ENCODE results near the gene PNMA6F.

DNA sequence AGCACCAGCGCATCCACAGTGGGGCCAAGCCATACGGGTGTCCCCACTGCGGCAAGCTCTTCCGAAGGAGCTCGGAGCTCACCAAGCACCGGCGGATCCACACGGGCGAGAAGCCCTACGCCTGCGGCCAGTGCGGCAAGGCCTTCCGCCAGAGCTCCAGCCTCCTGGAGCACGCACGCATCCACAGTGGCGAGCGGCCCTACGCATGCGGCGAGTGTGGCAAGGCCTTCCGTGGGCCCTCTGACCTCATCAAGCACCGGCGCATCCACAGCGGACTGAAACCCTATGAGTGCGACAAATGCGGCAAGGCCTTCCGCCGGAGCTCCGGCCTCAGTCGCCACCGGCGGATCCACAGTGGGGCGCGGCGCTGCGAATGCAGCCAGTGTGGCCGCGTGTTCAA is 26.0 kb upstream of the PNMA6F start:
- TF ChIP-seq, protein P1, sequence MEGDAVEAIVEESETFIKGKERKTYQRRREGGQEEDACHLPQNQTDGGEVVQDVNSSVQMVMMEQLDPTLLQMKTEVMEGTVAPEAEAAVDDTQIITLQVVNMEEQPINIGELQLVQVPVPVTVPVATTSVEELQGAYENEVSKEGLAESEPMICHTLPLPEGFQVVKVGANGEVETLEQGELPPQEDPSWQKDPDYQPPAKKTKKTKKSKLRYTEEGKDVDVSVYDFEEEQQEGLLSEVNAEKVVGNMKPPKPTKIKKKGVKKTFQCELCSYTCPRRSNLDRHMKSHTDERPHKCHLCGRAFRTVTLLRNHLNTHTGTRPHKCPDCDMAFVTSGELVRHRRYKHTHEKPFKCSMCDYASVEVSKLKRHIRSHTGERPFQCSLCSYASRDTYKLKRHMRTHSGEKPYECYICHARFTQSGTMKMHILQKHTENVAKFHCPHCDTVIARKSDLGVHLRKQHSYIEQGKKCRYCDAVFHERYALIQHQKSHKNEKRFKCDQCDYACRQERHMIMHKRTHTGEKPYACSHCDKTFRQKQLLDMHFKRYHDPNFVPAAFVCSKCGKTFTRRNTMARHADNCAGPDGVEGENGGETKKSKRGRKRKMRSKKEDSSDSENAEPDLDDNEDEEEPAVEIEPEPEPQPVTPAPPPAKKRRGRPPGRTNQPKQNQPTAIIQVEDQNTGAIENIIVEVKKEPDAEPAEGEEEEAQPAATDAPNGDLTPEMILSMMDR (IDR thresholded peaks at IDR 0.05; ENCODE audit: insufficient read depth, low read depth, low read length): no peak
- TF ChIP-seq EZH2 (IDR thresholded peaks at IDR 0.05; ENCODE audit: insufficient read depth, low read length): no peak

Data from astrocyte (in vitro differentiated cells and primary cell).